Loucy (cell line): ENCODE measurements around the gene HOXB8.

Experiments
- H2AFZ ChIP-seq: fragments of 200-600 bp; sonication (generic); 2 replicates; pipeline ENCODE4 v1.6.0; 2016; ENCODE audit warnings: antibody characterized with exemption, mild to moderate bottlenecking, low read length, moderate library complexity
- H3F3A ChIP-seq: fragments of 200-600 bp; 2 replicates; pipeline ENCODE4 v1.6.0; 2016; ENCODE audit warnings: antibody characterized with exemption, low read depth, mild to moderate bottlenecking
- H3K27me3 ChIP-seq: fragments of 200-600 bp; sonication (generic); 2 replicates; pipeline ENCODE4 v1.6.1; 2014; ENCODE audit warnings: low read length, mild to moderate bottlenecking; ENCODE audit not compliant: insufficient read depth, poor library complexity, severe bottlenecking
- H3K36me3 ChIP-seq: fragments of 200-600 bp; sonication (generic); 2 replicates; pipeline ENCODE4 v1.6.1; 2016; ENCODE audit warnings: low read length; ENCODE audit not compliant: insufficient read depth
- H3K4me1 ChIP-seq: fragments of 200-600 bp; sonication (generic); 2 replicates; pipeline ENCODE4 v1.5.1; 2014; ENCODE audit warnings: low read length, mild to moderate bottlenecking; ENCODE audit not compliant: insufficient read depth, poor library complexity, severe bottlenecking
- H3K4me2 ChIP-seq: fragments of 200-600 bp; sonication (generic); 2 replicates; pipeline ENCODE4 v1.6.0; 2014; ENCODE audit warnings: antibody characterized with exemption, low read length, low read depth, mild to moderate bottlenecking; ENCODE audit not compliant: poor library complexity, severe bottlenecking
- H3K4me3 ChIP-seq: fragments of 200-600 bp; sonication (generic); 2 replicates; pipeline ENCODE4 v1.5.1; 2014; ENCODE audit warnings: low read length, mild to moderate bottlenecking, mixed read lengths; ENCODE audit not compliant: poor library complexity, severe bottlenecking
- H3K79me2 ChIP-seq: fragments of 200-600 bp; sonication (generic); 2 replicates; pipeline ENCODE4 v1.6.1; 2014; ENCODE audit warnings: low read length; ENCODE audit not compliant: insufficient read depth
- H3K9ac ChIP-seq: fragments of 200-600 bp; sonication (generic); 2 replicates; pipeline ENCODE4 v1.6.0; 2014; ENCODE audit warnings: mild to moderate bottlenecking, low read depth, low read length, moderate library complexity; ENCODE audit not compliant: poor library complexity, severe bottlenecking
- H3K9me2 ChIP-seq: fragments of 200-600 bp; sonication (generic); replicated peaks from 2 replicates; pipeline ENCODE4 v1.6.1; 2016; ENCODE audit warnings: low read depth, low read length, mixed read lengths
- H3K9me3 ChIP-seq: fragments of 200-600 bp; sonication (generic); 2 replicates; pipeline ENCODE4 v1.6.1; 2014; ENCODE audit warnings: mild to moderate bottlenecking, antibody characterized with exemption, low read length, low read depth; ENCODE audit not compliant: insufficient read depth
- H4K20me1 ChIP-seq: fragments of 200-600 bp; sonication (generic); 2 replicates; pipeline ENCODE4 v1.6.0; 2014; ENCODE audit warnings: antibody characterized with exemption, low read length, mild to moderate bottlenecking; ENCODE audit not compliant: insufficient read depth, poor library complexity, severe bottlenecking
- EZH2phosphoT487 ChIP-seq: fragments of 200-600 bp; IDR thresholded peaks from 2 replicates; pipeline ENCODE4 v1.6.1; 2018; ENCODE audit warnings: antibody characterized with exemption, mild to moderate bottlenecking, moderate library complexity, borderline replicate concordance
- TF ChIP-seq, protein P1 (sequence below): fragments of 200-600 bp; sonication (generic); conservative IDR thresholded peaks from 2 replicates; pipeline ENCODE4 v1.5.1; 2014; ENCODE audit warnings: mild to moderate bottlenecking, antibody characterized with exemption, low read length

HOXB8 gene

GRCh38 chr17:48642059-48642842 lies 27.2 kb upstream of the HOXB8 start:
- Histone ChIP-seq H4K20me1 (peaks cover 49% of the 10 kb centered on the region), H3F3A (no peaks in the 10 kb centered on the region)

DNA sequence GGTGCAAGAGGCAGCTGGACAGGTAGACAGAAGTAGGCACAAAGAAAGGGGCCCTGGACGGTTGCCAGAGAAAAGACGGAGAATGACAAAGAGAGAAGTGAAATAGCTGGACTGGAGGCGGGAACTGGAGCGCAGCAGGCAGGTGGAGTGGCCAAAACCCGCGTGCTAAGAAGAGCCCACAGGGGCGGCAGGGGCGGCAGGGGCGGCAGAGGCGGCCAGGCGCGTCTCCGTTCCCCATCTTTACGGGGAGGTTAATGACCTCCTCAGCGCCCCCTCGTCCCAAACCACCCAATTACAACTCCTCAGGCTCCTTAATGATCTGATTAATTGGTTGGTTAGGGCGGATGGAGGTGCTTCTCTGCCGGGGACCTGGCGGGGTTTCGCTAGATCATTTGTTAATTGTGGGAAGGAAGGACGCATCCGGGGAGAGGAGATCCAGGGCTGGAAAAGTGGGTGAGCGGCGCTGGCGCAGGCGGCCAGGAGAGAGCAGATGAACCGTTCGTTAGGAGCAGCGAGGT lies 26.5 kb upstream of the HOXB8 start:
- Histone ChIP-seq H3K9me2 (no peaks in the 10 kb centered on the region), H3K4me2 (peak overlapping the region; percentile 95), H3K27me3 (peaks cover 32% of the 10 kb centered on the region), H3K36me3 (no peaks in the 10 kb centered on the region), H3K79me2 (peaks cover 100% of the 10 kb centered on the region), H3K4me3 (peak overlapping the region; percentile 89), H4K20me1 (peaks cover 49% of the 10 kb centered on the region), H3K9me3 (no peaks in the 10 kb centered on the region), H3K9ac (peak overlapping the region; percentile 98), H3F3A (no peaks in the 10 kb centered on the region), H3K4me1 (peaks cover 79% of the 10 kb centered on the region), H2AFZ (no peak overlapping the region)
- TF ChIP-seq, protein P1, sequence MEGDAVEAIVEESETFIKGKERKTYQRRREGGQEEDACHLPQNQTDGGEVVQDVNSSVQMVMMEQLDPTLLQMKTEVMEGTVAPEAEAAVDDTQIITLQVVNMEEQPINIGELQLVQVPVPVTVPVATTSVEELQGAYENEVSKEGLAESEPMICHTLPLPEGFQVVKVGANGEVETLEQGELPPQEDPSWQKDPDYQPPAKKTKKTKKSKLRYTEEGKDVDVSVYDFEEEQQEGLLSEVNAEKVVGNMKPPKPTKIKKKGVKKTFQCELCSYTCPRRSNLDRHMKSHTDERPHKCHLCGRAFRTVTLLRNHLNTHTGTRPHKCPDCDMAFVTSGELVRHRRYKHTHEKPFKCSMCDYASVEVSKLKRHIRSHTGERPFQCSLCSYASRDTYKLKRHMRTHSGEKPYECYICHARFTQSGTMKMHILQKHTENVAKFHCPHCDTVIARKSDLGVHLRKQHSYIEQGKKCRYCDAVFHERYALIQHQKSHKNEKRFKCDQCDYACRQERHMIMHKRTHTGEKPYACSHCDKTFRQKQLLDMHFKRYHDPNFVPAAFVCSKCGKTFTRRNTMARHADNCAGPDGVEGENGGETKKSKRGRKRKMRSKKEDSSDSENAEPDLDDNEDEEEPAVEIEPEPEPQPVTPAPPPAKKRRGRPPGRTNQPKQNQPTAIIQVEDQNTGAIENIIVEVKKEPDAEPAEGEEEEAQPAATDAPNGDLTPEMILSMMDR, result peak; percentile 53
- TF ChIP-seq EZH2phosphoT487, result no peak

More at GRCh38 chr17:48642059-48642842, 27.2 kb upstream of the HOXB8 start:
- Histone ChIP-seq H3K9me3 (no peaks in the 10 kb centered on the region), H3K4me3 (peak overlapping the region; percentile 89), H3K9me2 (no peaks in the 10 kb centered on the region), H3K36me3 (no peaks in the 10 kb centered on the region), H3K27me3 (peaks cover 32% of the 10 kb centered on the region), H3K4me2 (peak overlapping the region; percentile 95), H3K79me2 (peaks cover 100% of the 10 kb centered on the region), H2AFZ (no peak overlapping the region; the same call in 1 of the 2 replicates), H3K4me1 (peaks cover 73% of the 10 kb centered on the region), H3K9ac (peak overlapping the region; percentile 98)
- TF ChIP-seq, protein P1, result 0 out of 2 replicates have a peak, but pooled peaks have one; percentile 12
- TF ChIP-seq EZH2phosphoT487, result no peak

DNA sequence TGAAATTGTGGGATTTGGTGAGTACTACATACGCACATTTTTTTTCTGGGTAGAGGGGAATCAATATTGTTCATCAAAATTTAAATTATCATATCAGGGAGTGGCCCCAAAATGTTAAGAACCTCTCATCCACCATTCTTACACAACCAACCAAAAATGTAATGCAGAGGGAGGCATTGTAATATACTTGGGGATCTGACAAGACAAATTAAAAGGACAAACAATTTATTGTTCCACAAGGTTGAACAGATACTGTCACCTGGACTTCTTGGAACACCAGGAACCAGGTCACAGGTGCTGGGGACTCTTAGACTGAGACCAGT lies 25.7 kb upstream of the HOXB8 start:
- H3K79me2 ChIP-seq, result peaks cover 100% of the 10 kb centered on the region
- H4K20me1 ChIP-seq, result peaks cover 52% of the 10 kb centered on the region
- H3K27me3 ChIP-seq, result peaks cover 26% of the 10 kb centered on the region
- H2AFZ ChIP-seq, result no peak overlapping the region
- H3K9me2 ChIP-seq, result no peaks in the 10 kb centered on the region
- H3K9ac ChIP-seq, result peak overlapping the region; percentile 98
- peaks cover 85% of the 10 kb centered on the region for H3K4me1 ChIP-seq
- H3K4me2 ChIP-seq, result peak overlapping the region; percentile 95
- H3K9me3 ChIP-seq, result no peaks in the 10 kb centered on the region
- TF ChIP-seq, protein P1, result no peak
- TF ChIP-seq EZH2phosphoT487, result no peak
- H3F3A ChIP-seq, result no peaks in the 10 kb centered on the region
- peaks cover 5% of the 10 kb centered on the region; the same call in 1 of the 2 replicates for H3K36me3 ChIP-seq
- peak overlapping the region; percentile 89 for H3K4me3 ChIP-seq
